GM12801 (cell line): ENCODE measurements around the gene RASGRF2.

ENCODE experiments used
- CTCF ChIP-seq: IDR thresholded peaks from one replicate; pipeline ENCODE4 v1.5.1; 2011; ENCODE audit warnings: control low read depth; ENCODE audit not compliant: insufficient read length; ENCODE audit errors: extremely low read depth

The RASGRF2 gene

GRCh38 chr5:81226949-81227348 lies 266.8 kb downstream of the RASGRF2 start:
- TF ChIP-seq CTCF, result no peak

GRCh38 chr5:81228084-81228483 lies 267.9 kb downstream of the RASGRF2 start:
- TF ChIP-seq CTCF, result no peak

- no peak for TF ChIP-seq CTCF
These were observed 270.3 kb downstream of the RASGRF2 start for GRCh38 chr5:81230416-81230815.

GRCh38 chr5:81232464-81233079 lies 272.4 kb downstream of the RASGRF2 start:
- no peak for TF ChIP-seq CTCF

GRCh38 chr5:81233080-81233634 lies 273.0 kb downstream of the RASGRF2 start, which contains the start of gene CKMT2:
Gene CKMT2 (plus strand): TSS chr5:81233322. CDS start chr5:81251133, 17,811 bp downstream.
- TF ChIP-seq CTCF, result no peak

GRCh38 chr5:81234299-81234698 lies 274.1 kb downstream of the RASGRF2 start:
- no peak for TF ChIP-seq CTCF

GRCh38 chr5:81234801-81235200 lies 274.6 kb downstream of the RASGRF2 start:
- no peak for TF ChIP-seq CTCF
